COR-L47 (cell line): ENCODE data around the gene BOD1L2.

Experiments
- DNase-seq: peaks from one replicate; lab custom pipeline; 2025; lab: John Stamatoyannopoulos, UW

Gene BOD1L2

DNA sequence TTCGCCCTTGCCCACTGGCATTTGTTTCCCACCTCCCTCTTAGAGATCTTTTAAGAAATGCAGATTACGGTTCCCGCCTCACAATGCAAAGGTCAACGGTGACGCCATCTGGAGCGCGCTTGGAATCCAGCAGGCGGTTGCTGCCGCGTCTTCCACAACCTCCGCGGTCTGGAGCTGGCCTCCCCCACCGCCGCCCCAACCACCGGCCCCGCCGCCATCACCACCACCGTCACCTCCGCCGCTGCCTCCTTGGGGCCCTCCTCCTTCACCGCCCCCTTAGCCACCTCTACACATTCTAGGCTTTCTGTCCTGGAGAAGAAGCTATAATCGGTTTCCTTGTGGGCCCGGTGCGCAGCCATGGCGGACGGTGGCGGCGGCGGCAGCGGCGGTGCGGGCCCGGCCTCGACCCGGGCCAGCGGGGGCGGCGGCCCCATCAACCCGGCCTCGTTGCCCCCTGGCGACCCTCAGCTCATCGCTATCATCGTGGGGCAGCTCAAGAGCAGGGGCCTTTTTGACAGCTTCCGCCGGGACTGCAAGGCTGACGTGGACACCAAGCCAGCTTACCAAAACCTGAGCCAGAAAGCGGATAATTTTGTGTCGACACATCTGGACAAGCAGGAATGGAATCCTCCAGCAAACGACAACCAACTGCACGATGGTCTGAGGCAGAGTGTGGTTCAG is at the start of gene BOD1L2:
Gene BOD1L2 (plus strand): TSS at position 132 of the 681 bp plus-strand sequence. CDS start 226 bp downstream, at position 358.
- no peak for DNase-seq

GRCh38 chr18:57107140-57107832 is 39.6 kb upstream of the BOD1L2 start:
- no peak for DNase-seq

DNA sequence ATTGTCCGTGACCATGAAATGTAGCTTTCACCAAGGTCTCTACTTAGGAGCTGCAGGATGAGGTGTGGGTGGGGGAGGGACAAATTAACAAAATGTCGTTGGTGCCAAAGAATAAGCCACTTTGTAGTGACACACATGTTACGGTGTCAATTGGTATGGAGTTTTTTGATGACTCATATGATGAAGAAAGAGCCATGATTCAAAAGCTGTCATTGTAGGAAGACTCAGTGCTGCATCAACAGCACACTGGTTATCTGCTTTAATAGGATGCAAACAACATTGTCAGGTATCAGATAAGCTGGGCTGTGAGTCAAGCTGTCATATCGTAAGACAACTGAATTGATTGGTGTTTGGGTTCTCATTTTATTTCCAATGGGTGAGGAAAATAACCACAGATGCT is 36.6 kb upstream of the BOD1L2 start:
- DNase-seq = no peak

DNA sequence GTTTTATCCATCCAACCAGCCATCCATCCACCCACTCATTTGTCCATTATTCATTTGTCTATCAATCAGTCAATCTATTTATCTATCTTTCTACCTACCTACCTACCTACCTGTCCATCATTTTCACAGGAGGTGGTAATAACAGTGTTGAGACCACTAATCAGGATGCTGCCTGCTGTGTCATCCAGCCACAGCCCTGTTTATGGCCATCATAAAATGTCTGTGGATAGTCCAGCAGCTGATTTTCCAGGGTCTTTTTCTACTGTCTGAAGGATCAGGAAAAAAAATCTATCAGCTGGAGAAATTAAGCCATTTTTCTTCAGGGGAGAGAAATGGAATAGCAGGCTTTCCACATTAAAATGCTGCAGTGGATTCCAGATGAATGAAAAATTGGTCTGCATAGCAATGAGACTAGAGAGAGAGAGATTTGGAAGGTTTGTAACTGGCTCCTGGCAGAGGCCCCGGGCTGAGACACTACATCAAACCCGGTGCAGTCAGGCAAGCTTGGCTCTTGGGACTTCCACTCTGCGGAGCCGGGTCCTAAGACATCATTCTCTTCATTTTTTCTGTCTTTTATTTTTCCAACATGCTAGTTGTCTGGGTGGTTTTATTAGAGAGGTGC is 33.0 kb upstream of the BOD1L2 start:
- no peak for DNase-seq

- no peak for DNase-seq
Measured at GRCh38 chr18:57116598-57117132, 30.2 kb upstream of the BOD1L2 start.

DNA sequence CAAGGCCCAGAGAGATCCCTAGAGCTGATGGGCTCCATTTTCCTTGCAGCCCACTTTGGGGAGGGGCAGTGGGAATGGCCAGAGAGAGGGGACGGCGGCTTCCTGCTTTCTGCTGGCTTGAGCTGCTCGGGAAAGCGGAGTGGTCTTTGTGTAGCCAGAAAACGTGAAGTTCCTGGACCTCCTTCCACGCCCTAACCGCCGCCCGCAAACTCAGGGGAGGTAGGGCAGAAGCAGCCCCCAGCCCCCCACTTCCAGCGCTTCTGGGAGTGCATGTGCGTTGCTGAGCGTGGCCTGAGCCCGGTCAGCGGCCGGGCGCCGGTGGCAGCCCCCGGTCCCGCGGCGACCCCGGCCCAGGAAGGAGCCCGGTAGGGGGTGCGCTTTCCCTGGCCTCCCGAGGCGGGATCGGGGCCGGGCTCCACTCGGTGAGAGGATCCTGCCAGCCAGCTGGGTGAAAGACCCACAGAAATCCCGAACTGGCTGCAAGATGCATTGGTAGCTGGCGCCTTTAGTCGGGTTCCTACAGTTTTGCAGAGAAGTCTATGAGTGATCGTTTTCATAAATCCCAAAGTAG is 25.3 kb upstream of the BOD1L2 start:
- DNase-seq = no peak

DNA sequence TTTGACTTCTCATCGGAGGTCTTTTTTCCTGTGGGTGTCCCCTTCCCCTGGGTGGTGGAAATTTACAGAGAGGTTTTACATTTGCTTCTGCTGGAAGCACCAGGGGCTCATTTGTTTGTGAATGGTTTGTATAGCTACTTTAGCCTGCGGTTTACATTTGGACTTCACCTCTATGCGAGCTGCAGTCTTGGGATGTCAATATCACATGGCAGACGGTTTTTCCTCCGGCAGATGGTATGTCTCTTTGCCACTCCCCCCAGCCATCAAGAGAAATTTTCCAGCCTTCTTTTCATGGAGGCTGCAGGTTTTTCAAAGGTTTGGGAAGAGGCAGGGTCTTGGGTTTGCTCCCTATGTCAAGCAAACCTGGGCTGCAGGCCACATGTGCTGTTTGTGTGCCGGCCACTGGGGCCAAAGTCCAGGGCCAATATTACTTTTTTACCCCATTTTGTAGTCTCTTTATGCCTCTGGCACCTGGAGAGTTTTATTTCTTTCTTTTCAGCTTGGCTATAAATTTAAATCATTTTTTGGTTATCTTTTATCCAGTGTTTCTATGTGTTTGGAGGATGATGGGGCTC is 23.9 kb upstream of the BOD1L2 start:
- DNase-seq = no peak

DNA sequence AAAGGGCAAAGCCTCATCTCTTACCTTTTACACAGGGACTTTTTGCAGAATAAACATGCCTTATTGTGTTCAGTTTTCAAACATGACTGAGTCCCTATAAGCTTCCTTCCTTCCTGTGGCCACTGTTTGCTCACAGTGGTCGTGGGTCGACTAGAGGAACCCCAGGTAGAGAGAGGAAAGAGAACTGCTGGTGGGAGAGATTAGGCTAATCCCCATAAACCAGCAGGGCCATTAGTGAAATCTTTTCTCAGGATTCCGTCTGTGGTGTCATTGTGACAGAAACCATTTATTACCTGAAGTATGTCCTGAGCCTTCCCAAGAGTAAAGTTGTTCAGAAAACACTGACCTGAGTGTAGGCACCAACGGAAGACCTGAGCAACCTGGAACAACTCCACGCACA is 21.3 kb upstream of the BOD1L2 start:
- no peak for DNase-seq

DNA sequence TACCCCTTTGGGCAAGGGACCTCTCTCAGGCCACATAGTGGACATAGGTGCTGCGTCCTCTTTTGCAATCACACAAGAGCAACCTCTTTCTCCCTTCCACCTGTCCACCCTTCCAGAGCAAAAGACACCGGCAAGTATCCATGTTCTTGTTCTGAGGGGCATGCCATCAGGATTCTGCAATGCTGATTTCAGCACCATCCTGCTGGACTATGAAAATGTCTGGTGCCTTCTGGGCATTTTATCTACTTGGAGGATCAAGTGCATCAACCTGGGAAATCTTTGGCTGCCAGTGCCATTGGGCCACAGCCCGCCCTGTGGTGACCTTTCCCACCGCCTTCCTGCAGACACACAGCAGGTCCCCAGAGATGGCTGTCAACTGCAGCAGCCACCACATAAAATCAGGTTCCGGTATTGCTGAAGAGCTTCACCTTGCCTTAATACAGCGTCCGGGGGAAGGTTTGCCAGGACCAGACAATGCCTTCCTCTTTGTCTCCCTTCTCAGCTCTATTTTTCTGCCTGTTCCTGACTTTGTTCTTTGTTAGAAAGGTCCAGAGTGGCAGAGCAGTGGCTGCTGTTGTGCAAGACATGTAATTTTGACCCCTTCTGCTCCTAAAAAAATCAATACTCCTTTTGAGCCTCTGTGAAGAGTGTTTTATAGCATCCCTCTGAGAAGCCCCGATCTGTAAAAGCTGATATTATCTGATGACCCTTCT is 18.5 kb upstream of the BOD1L2 start:
- DNase-seq = no peak

- DNase-seq = no peak
Measured at GRCh38 chr18:57131101-57131500, 15.8 kb upstream of the BOD1L2 start.

GRCh38 chr18:57131782-57132181 is 15.1 kb upstream of the BOD1L2 start:
- no peak for DNase-seq

DNA sequence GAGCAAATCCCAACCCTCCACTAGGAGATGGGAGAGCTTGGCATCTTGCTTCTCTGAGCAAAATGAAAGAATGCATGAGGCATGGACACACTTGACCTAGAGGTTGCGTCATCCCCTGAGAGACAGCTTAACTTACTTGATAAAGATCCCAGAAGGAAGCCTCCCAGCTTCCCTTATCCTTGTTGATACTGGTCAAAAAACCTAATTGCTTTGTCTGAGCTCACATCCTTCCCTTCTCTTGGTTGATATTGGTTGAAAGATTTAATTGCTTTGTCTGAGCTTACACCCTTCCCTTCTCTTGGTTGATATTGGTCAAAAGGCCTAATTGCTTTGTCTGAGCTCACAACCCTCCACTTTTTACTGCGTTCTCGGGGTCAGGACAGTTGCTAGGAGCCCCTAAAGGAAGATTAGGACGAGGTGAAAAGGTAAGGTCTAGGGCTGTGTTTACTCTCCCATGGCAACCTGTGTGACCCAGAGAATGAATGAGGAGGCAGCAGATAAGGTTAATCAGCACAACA is 12.2 kb upstream of the BOD1L2 start:
- no peak for DNase-seq

DNA sequence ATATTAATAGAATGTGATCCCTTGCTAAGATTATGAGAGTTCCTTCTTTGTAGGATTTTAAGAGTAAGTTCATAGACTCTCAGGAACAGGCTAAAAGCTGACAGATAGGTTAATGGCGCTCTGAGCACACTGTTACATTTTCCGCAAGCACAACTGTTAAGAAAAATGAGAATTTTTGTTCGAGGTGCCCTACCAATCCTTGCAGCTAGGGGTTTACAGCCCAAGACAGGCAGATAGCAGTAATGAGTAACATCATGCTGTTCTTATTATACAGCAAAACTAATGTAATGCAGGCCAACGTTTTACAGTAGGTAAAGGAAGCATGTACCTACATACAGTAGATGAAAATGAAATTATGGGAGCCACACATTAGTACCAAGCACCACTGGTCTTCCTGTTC is 11.2 kb upstream of the BOD1L2 start:
- DNase-seq = no peak

DNA sequence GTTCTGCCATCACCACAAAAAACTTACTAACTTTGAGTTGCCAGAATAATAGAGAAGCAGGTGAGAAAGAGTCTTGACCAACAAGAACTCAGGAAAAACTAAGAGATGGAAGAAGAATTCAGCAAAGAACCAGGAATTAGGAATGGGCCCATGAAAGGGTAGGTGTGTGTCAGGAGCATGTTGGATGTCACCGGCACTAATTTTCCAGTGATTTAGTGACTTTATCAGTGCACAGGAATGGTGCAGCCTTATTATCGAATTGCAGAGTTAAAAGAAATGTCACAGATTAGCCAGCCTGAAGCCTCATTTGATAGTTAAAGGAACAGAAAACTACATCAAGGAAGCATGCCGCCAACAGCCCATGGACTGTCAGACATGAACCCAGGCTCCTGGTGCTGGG is 9.0 kb upstream of the BOD1L2 start:
- no peak for DNase-seq

DNA sequence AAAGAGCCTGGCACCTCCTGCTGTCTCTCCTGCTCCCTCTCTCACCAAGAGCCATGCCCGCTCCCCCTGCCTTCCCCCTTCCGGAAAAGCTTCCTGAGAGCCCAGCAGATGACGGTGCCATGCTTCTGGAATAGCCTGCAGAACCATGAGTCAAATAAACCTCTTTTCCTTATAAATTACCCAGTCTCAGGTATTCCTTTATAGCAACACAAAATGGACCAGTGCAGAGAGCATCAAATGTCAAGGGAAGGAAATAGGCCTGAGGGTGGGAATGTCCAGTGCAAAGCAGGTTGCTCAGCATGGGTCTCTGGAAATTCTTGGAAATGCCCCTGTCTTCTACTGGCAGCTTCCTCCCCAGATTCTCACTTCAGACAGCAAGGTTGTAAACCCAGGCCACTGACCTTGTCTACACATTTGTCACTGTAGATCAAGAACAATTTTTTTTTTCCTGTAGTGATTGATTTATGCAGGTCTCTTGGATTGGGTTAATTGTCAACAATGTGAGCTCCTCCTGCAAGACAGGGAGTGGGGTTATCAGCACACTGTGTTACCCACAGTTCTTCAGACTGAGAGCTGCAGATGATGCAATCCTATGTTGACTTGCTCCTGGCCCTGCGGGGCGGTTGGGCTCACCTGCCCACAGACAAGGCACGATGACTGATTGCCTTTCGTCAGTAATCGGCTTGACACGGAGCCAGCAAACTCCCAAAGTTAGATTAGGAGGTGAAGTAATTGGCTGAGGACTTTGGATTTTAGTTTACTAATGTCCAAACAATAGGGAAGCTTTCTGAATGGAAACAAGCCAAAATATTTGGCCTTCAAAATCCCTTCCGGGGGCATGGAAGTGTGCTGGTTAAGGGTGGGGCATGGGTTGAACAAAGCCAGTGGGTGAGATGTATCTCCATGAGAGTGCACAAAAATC is 5.4 kb upstream of the BOD1L2 start:
- DNase-seq = peak; percentile 91

GRCh38 chr18:57142324-57142723 is 4.6 kb upstream of the BOD1L2 start:
- DNase-seq = no peak

DNA sequence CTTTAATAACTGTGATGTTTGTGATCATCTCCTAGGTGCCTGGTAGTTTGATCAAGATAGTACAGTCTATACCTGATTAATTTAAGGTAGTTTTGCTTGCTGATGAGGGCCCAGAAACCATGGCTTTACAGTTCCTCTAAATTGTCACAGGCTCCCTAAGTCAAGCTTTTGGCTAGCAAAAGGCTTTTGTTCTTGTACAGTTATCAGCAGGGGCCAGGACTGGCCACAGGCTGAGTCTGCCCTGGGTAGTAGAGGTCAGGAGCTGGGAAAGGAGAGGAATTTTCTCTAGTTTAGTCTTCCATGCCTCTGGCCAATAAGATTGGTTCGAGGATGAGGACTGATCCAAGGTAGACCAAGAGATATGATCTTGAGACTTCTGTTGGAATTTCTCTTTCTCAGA is 3.6 kb upstream of the BOD1L2 start:
- DNase-seq = no peak

GRCh38 chr18:57148263-57148662 is 1.4 kb downstream of the BOD1L2 start:
- DNase-seq = no peak

- DNase-seq = no peak
Measured at GRCh38 chr18:57149051-57149450, 2.2 kb downstream of the BOD1L2 start.

DNA sequence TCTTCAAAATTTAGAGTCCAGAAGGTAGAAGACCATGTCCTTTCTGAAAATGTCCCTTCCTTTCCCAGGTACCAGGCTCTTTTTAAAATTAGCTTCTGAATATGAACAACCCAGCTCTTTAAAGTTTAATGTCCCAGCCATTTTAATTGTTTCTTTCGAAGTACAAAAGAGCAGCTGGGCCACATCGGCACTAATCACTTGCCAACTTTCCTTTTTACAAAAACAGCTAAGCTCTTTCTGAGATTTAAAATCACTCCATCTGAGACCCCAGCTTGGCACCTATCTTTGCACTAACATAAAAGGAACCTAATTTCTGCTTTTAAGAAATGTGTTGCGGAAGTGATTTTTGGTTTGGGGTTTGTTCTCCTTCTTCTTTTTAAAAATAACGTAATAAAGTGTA is 2.6 kb downstream of the BOD1L2 start:
- DNase-seq = no peak
